HepG2 (cell line): Measurements from ENCODE around the gene BICRAL.

Experiments
- POLR2AphosphoS5 ChIP-seq: IDR thresholded peaks from 2 replicates; pipeline ENCODE4 v1.6.1; 2012; ENCODE audit warnings: low read depth, low read length
- ZNF574 ChIP-seq: sonication (generic); formaldehyde crosslinking; IDR thresholded peaks from 2 replicates; pipeline ENCODE4 v1.4.0; 2020; ENCODE audit warnings: missing genetic modification reagents

GRCh38 chr6:42754759-42755158 is 27.1 kb upstream of the BICRAL start:
- TF ChIP-seq ZNF574 (CRISPR knock-in tag) (no peak), POLR2AphosphoS5 (no peak)
